IMR-90 (cell line): Measurements from ENCODE around the gene GRIN1. TPM values are rescaled to one million over a fixed set of nuclear protein-coding genes. Genes with fewer than 3 reads are reported as not detected.
A peak's percentile ranks its signal among the peaks of the same experiment; 100 is the strongest.

Experiments
- ATAC-seq: fragments of 200-7000 bp; cut with Tn5 transposase; 2 replicates; pipeline ENCODE4 v1.9.1; 2020; ENCODE audit warnings: low read depth, mild to moderate bottlenecking, moderate library complexity
- BruUV-seq: library from RNA; stranded (reverse); fragments of 400-500 nt; replicated peaks from 2 replicates; lab custom pipeline; 2021; lab: Mats Ljungman, UMichigan
- CTCF ChIA-PET: fragments of 300-600 bp; formaldehyde crosslinking; extraction: SDS; loops from one replicate; lab custom pipeline; 2021; ENCODE audit warnings: antibody characterized with exemption; lab: Yijun Ruan, JAX
- POLR2A ChIA-PET: fragments of 300-600 bp; sonication (Branson Sonifier 250); formaldehyde crosslinking; loops from one replicate; lab custom pipeline; 2022; ENCODE audit warnings: antibody characterized with exemption; ENCODE audit not compliant: unreplicated experiment; lab: Charles Lee
- DNase-seq: peaks from one replicate; pipeline ENCODE4 v3.0.0; 2013
- H2AFZ ChIP-seq: replicated peaks from 2 replicates; pipeline ENCODE3; 2013; ENCODE audit warnings: low read length, mild to moderate bottlenecking; ENCODE audit not compliant: poor library complexity
- H2AK5ac ChIP-seq: 2 replicates; pipeline ENCODE4 v1.6.1; 2013; ENCODE audit warnings: low read depth, low read length, inconsistent platforms
- H2AK9ac ChIP-seq: replicated peaks from 2 replicates; pipeline ENCODE3; 2013; ENCODE audit warnings: mild to moderate bottlenecking, low read depth, low read length, moderate library complexity; ENCODE audit not compliant: poor library complexity
- H2BK120ac ChIP-seq: 2 replicates; pipeline ENCODE4 v1.6.1; 2013; ENCODE audit warnings: low read depth, low read length, inconsistent platforms
- H2BK15ac ChIP-seq: 3 replicates; pipeline ENCODE4 v1.6.1; 2013; ENCODE audit warnings: low read depth, low read length, inconsistent platforms
- H2BK20ac ChIP-seq: 2 replicates; pipeline ENCODE4 v1.6.1; 2013; ENCODE audit warnings: low read depth, mild to moderate bottlenecking, inconsistent platforms, low read length, moderate library complexity
- H2BK5ac ChIP-seq: 2 replicates; pipeline ENCODE4 v1.6.1; 2013; ENCODE audit warnings: mild to moderate bottlenecking, low read depth, low read length, inconsistent platforms; ENCODE audit not compliant: poor library complexity, severe bottlenecking
- H3K14ac ChIP-seq: replicated peaks from 2 replicates; pipeline ENCODE4 v1.6.1; 2013; ENCODE audit warnings: low read depth, low read length, inconsistent platforms
- H3K18ac ChIP-seq: 2 replicates; pipeline ENCODE4 v1.6.1; 2013; ENCODE audit warnings: low read depth, low read length, control low read depth
- H3K23ac ChIP-seq: 2 replicates; pipeline ENCODE4 v1.6.1; 2013; ENCODE audit warnings: low read depth, low read length, inconsistent platforms
- H3K27ac ChIP-seq: 2 replicates; pipeline ENCODE4 v1.5.1; 2013; ENCODE audit warnings: mild to moderate bottlenecking, control low read depth, low read length; ENCODE audit not compliant: insufficient read depth
- H3K27me3 ChIP-seq: 2 replicates; pipeline ENCODE4 v1.6.1; 2013; ENCODE audit warnings: low read length; ENCODE audit not compliant: control insufficient read depth, insufficient read depth
- H3K36me3 ChIP-seq: 2 replicates; pipeline ENCODE4 v1.6.1; 2013; ENCODE audit warnings: low read length, mixed read lengths; ENCODE audit not compliant: control insufficient read depth, insufficient read depth
- H3K4ac ChIP-seq: 2 replicates; pipeline ENCODE4 v1.6.1; 2013; ENCODE audit warnings: low read depth, low read length, inconsistent platforms
- H3K4me1 ChIP-seq: 2 replicates; pipeline ENCODE4 v1.6.1; 2013; ENCODE audit warnings: low read length, mixed read lengths; ENCODE audit not compliant: control insufficient read depth, insufficient read depth
- H3K4me2 ChIP-seq: 2 replicates; pipeline ENCODE4 v1.6.1; 2013; ENCODE audit warnings: low read depth, mild to moderate bottlenecking, control low read depth, low read length, moderate library complexity
- H3K4me3 ChIP-seq: 2 replicates; pipeline ENCODE4 v1.5.1; 2013; ENCODE audit warnings: low read depth, mild to moderate bottlenecking, control low read depth, low read length, moderate library complexity; ENCODE audit not compliant: insufficient read depth
- H3K56ac ChIP-seq: 2 replicates; pipeline ENCODE4 v1.6.1; 2013; ENCODE audit warnings: low read length, inconsistent platforms; ENCODE audit not compliant: insufficient read depth; ENCODE audit errors: extremely low read depth
- H3K79me1 ChIP-seq, 2 experiments: 2 replicates each; pipeline ENCODE4 v1.6.1; 2013; ENCODE audit warnings: low read length in 2 of 2, inconsistent platforms in 1 of 2, low read depth in 1 of 2
- H3K9ac ChIP-seq: 2 replicates; pipeline ENCODE4 v1.6.1; 2013; ENCODE audit warnings: low read depth, low read length, control low read depth
- H3K9me1 ChIP-seq: 2 replicates; pipeline ENCODE4 v1.6.1; 2013; ENCODE audit warnings: low read length, inconsistent platforms; ENCODE audit not compliant: insufficient read depth
- H3K9me3 ChIP-seq: 2 replicates; pipeline ENCODE4 v1.6.1; 2013; ENCODE audit warnings: low read length; ENCODE audit not compliant: control insufficient read depth, insufficient read depth
- H4K20me1 ChIP-seq: 2 replicates; pipeline ENCODE4 v1.6.1; 2013; ENCODE audit warnings: low read length, inconsistent platforms; ENCODE audit not compliant: insufficient read depth
- H4K5ac ChIP-seq: 2 replicates; pipeline ENCODE4 v1.6.1; 2013; ENCODE audit warnings: mild to moderate bottlenecking, low read depth, low read length, control low read depth
- H4K8ac ChIP-seq, 2 experiments: 2 replicates each; pipeline ENCODE4 v1.6.1; 2013; ENCODE audit warnings: low read depth in 2 of 2, low read length in 2 of 2, control low read depth in 1 of 2, inconsistent platforms in 1 of 2
- H4K91ac ChIP-seq: 2 replicates; pipeline ENCODE4 v1.6.1; 2013; ENCODE audit warnings: low read depth, low read length, inconsistent platforms; ENCODE audit not compliant: insufficient read depth
- BHLHE40 ChIP-seq: fragments of 150-350 bp; IDR thresholded peaks from 2 replicates; pipeline ENCODE4 v1.6.1; 2016; ENCODE audit warnings: mild to moderate bottlenecking, low read depth, low read length
- CEBPB ChIP-seq: IDR thresholded peaks from 2 replicates; pipeline ENCODE4 v1.6.1; 2012; ENCODE audit warnings: low read depth, low read length, improper control_type of control experiment
- CHD1 ChIP-seq: IDR thresholded peaks from 2 replicates; pipeline ENCODE4 v1.6.1; 2012; ENCODE audit warnings: low read depth, low read length, improper control_type of control experiment
- CTCF ChIP-seq: conservative IDR thresholded peaks from 2 replicates; pipeline ENCODE4 v1.5.1; 2012; ENCODE audit warnings: mild to moderate bottlenecking, low read depth, low read length, improper control_type of control experiment
- FOS ChIP-seq: fragments of 150-350 bp; IDR thresholded peaks from 2 replicates; pipeline ENCODE4 v1.6.1; 2016; ENCODE audit warnings: low read depth, low read length
- MAFK ChIP-seq: IDR thresholded peaks from 2 replicates; pipeline ENCODE4 v1.6.1; 2012; ENCODE audit warnings: low read depth, low read length, improper control_type of control experiment
- MAZ ChIP-seq: IDR thresholded peaks from 2 replicates; pipeline ENCODE4 v1.6.1; 2012; ENCODE audit warnings: low read depth, mild to moderate bottlenecking, low read length, improper control_type of control experiment, moderate library complexity, borderline replicate concordance
- MXI1 ChIP-seq: IDR thresholded peaks from 2 replicates; pipeline ENCODE4 v1.6.1; 2012; ENCODE audit warnings: low read depth, mild to moderate bottlenecking, low read length, moderate library complexity, borderline replicate concordance
- NFE2L2 ChIP-seq: fragments of 150-350 bp; IDR thresholded peaks from 2 replicates; pipeline ENCODE4 v1.6.1; 2016; ENCODE audit warnings: low read depth, mild to moderate bottlenecking, low read length
- POLR2A ChIP-seq: IDR thresholded peaks from 2 replicates; pipeline ENCODE4 v1.6.1; 2012; ENCODE audit warnings: mild to moderate bottlenecking, low read depth, low read length
- RAD21 ChIP-seq: IDR thresholded peaks from 2 replicates; pipeline ENCODE4 v1.6.1; 2012; ENCODE audit warnings: low read length, improper control_type of control experiment
- RCOR1 ChIP-seq: IDR thresholded peaks from 2 replicates; pipeline ENCODE4 v1.6.1; 2012; ENCODE audit warnings: mild to moderate bottlenecking, low read length, improper control_type of control experiment; ENCODE audit not compliant: insufficient replicate concordance
- RFX5 ChIP-seq: IDR thresholded peaks from 2 replicates; pipeline ENCODE4 v1.8.0; 2012; ENCODE audit warnings: low read depth, mild to moderate bottlenecking, low read length, moderate library complexity
- WGBS, 2 experiments: methylation state at CpG; one replicate each; pipeline versions ENCODE4 v1.1.5 to v1.1.7; 2013; ENCODE audit warnings: missing lambda C conversion rate in 2 of 2; ENCODE audit not compliant: insufficient read length in 1 of 2; ENCODE audit errors: extremely low coverage in 2 of 2; 5-methylcytosine and 5-hydroxymethylcytosine counted together
- dilution Hi-C: fragments of 300-500 bp; cut with HindIII; formaldehyde crosslinking; loops from one replicate; pipeline ENCODE4 v1.14.3; 2018; ENCODE audit warnings: low sequenced_read_pairs; ENCODE audit not compliant: unreplicated experiment
- in situ Hi-C: fragments of 300-500 bp; cut with MboI; formaldehyde crosslinking; loops from 3 replicates; pipeline ENCODE4 v1.14.3; 2019; ENCODE audit warnings: low sequenced_read_pairs, inconsistent platforms, mixed read lengths
- intact Hi-C: fragments of 100-400 bp; cut with micrococcal nuclease; formaldehyde crosslinking; loops from 2 replicates; pipeline ENCODE4 v1.10.0; 2022
- polyA plus RNA-seq, 3 experiments: library from polyadenylated mRNA; depleted of rRNA; stranded (reverse); fragments of >200 nt; gene quantifications; 2 replicates each; pipeline ENCODE4 v1.2.3, GENCODE V29; 2012; ENCODE audit warnings: low replicate concordance in 1 of 3
- total RNA-seq: library from RNA; depleted of rRNA; stranded (reverse); fragments of >200 nt; gene quantifications from 2 replicates; pipeline ENCODE4 v1.2.3, GENCODE V29; 2012
- TF ChIP-seq, protein P1 (sequence below): fragments of 150-350 bp; IDR thresholded peaks from 2 replicates; pipeline ENCODE4 v1.6.1; 2017; ENCODE audit warnings: mild to moderate bottlenecking, antibody characterized with exemption, low read length, low read depth
- TF ChIP-seq, protein P2 (sequence below): fragments of 150-350 bp; IDR thresholded peaks from 2 replicates; pipeline ENCODE4 v1.6.1; 2016; ENCODE audit warnings: low read depth, mild to moderate bottlenecking, low read length, moderate library complexity, borderline replicate concordance

The GRIN1 gene
- total and polyA plus RNA-seq, 2 of the 4 experiments (the other 2 are of a cell fraction) = 0.09 TPM; not detected in 1

- H4K20me1 ChIP-seq = peaks cover 9% of the 10 kb centered on the region
Observed at GRCh38 chr9:137204731-137205125, 65.8 kb downstream of the GRIN1 start.

More at GRCh38 chr9:137204731-137205125, 65.8 kb downstream of the GRIN1 start:
- Histone ChIP-seq H3K23ac (peak overlapping the region; percentile 98), H3K4me3 (peak overlapping the region; percentile 93), H3K4me2 (peak overlapping the region; percentile 91), H4K91ac (peak overlapping the region; percentile 75; the same call in 1 of the 2 replicates), H2BK5ac (no peak overlapping the region), H3K9ac (peak overlapping the region; percentile 85), H3K27ac (peak overlapping the region; percentile 57; the same call in 1 of the 2 replicates), H3K36me3 (peaks cover 8% of the 10 kb centered on the region), H4K5ac (no peak overlapping the region), H3K27me3 (no peaks in the 10 kb centered on the region), H2BK20ac (no peak overlapping the region), H2AK5ac (peak overlapping the region; percentile 90), H3K14ac (peak overlapping the region; percentile 66), H2AK9ac (peak overlapping the region; percentile 97), H2AFZ (peak overlapping the region; percentile 97), H3K4me1 (peaks cover 10% of the 10 kb centered on the region), H3K4ac (peak overlapping the region; percentile 89), H2BK120ac (no peak overlapping the region), H3K9me3 (no peaks in the 10 kb centered on the region), H4K8ac (peak overlapping the region; percentile 92 to 98), H3K79me1 (peaks cover 45 to 64% of the 10 kb centered on the region in 2 experiments), H3K9me1 (0 out of 2 replicates have a peak, but pooled peaks cover 2% of the 10 kb centered on the region), H2BK15ac (no peak overlapping the region), H3K56ac (peak overlapping the region; percentile 19; the same call in 1 of the 2 replicates), H3K18ac (no peak overlapping the region)
- WGBS, 2 experiments = 33% methylated on average over 9 of the region's 21 CpGs; no CpG with 5 or more reads in 1 of the 2 experiments
- CTCF ChIA-PET = no interaction called here
- in situ Hi-C loops = no loop called here
- ATAC-seq (no peak), DNase-seq (no peak)
- no peak for TF ChIP-seq MAZ
- no peak for TF ChIP-seq MXI1
- TF ChIP-seq NFE2L2 = no peak
- TF ChIP-seq, protein P1, sequence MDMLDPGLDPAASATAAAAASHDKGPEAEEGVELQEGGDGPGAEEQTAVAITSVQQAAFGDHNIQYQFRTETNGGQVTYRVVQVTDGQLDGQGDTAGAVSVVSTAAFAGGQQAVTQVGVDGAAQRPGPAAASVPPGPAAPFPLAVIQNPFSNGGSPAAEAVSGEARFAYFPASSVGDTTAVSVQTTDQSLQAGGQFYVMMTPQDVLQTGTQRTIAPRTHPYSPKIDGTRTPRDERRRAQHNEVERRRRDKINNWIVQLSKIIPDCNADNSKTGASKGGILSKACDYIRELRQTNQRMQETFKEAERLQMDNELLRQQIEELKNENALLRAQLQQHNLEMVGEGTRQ = no peak
- TF ChIP-seq, protein P2, sequence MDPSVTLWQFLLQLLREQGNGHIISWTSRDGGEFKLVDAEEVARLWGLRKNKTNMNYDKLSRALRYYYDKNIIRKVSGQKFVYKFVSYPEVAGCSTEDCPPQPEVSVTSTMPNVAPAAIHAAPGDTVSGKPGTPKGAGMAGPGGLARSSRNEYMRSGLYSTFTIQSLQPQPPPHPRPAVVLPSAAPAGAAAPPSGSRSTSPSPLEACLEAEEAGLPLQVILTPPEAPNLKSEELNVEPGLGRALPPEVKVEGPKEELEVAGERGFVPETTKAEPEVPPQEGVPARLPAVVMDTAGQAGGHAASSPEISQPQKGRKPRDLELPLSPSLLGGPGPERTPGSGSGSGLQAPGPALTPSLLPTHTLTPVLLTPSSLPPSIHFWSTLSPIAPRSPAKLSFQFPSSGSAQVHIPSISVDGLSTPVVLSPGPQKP = no peak
- no peak for TF ChIP-seq CEBPB
- no peak for TF ChIP-seq MAFK
- TF ChIP-seq FOS = no peak
- TF ChIP-seq CHD1 = no peak
- no peak for TF ChIP-seq POLR2A
- TF ChIP-seq BHLHE40 = no peak
- TF ChIP-seq RAD21 = no peak
- TF ChIP-seq CTCF = no peak
- TF ChIP-seq RCOR1 = no peak
- TF ChIP-seq RFX5 = no peak
- POLR2A ChIA-PET = interaction anchor here (0.6 kb wide), 1 partner anchor 75 kb away, joined by 4 read pairs; no protein-coding TSS in a partner anchor
- dilution Hi-C loops = no loop called here
- no TSS peak for BruUV-seq
- intact Hi-C loops = no loop called here
